PC-9 (cell line): ENCODE results near the gene MAGI2. TPM values are rescaled to one million over a fixed set of nuclear protein-coding genes. Genes with fewer than 3 reads are reported as not detected.

ENCODE experiments used
- BruUV-seq: library from RNA; stranded (reverse); fragments of 400-500 nt; replicated peaks from 2 replicates; lab custom pipeline; 2021; lab: Mats Ljungman, UMichigan
- CTCF ChIA-PET: fragments of 300-600 bp; sonication (Branson Sonifier 250); formaldehyde crosslinking; loops from one replicate; lab custom pipeline; 2022; ENCODE audit warnings: antibody characterized with exemption; lab: Charles Lee
- POLR2A ChIA-PET: fragments of 300-600 bp; sonication (Branson Sonifier 250); formaldehyde crosslinking; loops from one replicate; lab custom pipeline; 2022; ENCODE audit warnings: antibody characterized with exemption; ENCODE audit not compliant: unreplicated experiment; lab: Charles Lee
- DNase-seq, 2 experiments: peaks; one replicate each; pipeline versions ENCODE4 v3.0.0 to v3.0.0-alpha.2; 2015 to 2022; ENCODE audit warnings: mixed read lengths in 1 of 2
- H2AFZ ChIP-seq: fragments of 200-600 bp; sonication (generic); 2 replicates; pipeline ENCODE4 v1.8.1; 2017; ENCODE audit warnings: antibody characterized with exemption
- H3F3A ChIP-seq: fragments of 200-600 bp; sonication (generic); 2 replicates; pipeline ENCODE4 v1.8.1; 2017; ENCODE audit warnings: antibody characterized with exemption, mild to moderate bottlenecking, low read depth; ENCODE audit not compliant: insufficient read depth
- H3K27ac ChIP-seq: fragments of 200-600 bp; sonication (generic); 2 replicates; pipeline ENCODE4 v1.6.1; 2016; ENCODE audit warnings: mixed run types
- H3K27me3 ChIP-seq: fragments of 200-600 bp; sonication (generic); 2 replicates; pipeline ENCODE4 v1.6.1; 2016; ENCODE audit warnings: low read depth, mixed run types; ENCODE audit not compliant: insufficient read depth
- H3K36me3 ChIP-seq: fragments of 200-600 bp; sonication (generic); 2 replicates; pipeline ENCODE4 v1.6.1; 2016; ENCODE audit warnings: low read depth, mixed run types
- H3K4me1 ChIP-seq: fragments of 200-600 bp; sonication (generic); replicated peaks from 2 replicates; pipeline ENCODE4 v1.6.1; 2016; ENCODE audit warnings: mixed run types; ENCODE audit not compliant: insufficient read depth
- H3K4me2 ChIP-seq: fragments of 200-600 bp; sonication (generic); 2 replicates; pipeline ENCODE4 v1.6.1; 2017; ENCODE audit warnings: mixed run types
- H3K4me3 ChIP-seq: fragments of 200-600 bp; sonication (generic); 2 replicates; pipeline ENCODE4 v1.6.1; 2016; ENCODE audit warnings: mixed run types
- H3K79me2 ChIP-seq: fragments of 200-600 bp; sonication (generic); 2 replicates; pipeline ENCODE4 v1.6.1; 2017; ENCODE audit warnings: low read depth, mixed run types
- H3K9me2 ChIP-seq: fragments of 200-600 bp; sonication (generic); 2 replicates; pipeline ENCODE4 v1.8.1; 2017; ENCODE audit warnings: mild to moderate bottlenecking; ENCODE audit not compliant: insufficient read depth
- H3K9me3 ChIP-seq: fragments of 200-600 bp; sonication (generic); 2 replicates; pipeline ENCODE4 v1.8.1; 2016; ENCODE audit warnings: low read depth; ENCODE audit not compliant: insufficient read depth
- H4K20me1 ChIP-seq: fragments of 200-600 bp; sonication (generic); 2 replicates; pipeline ENCODE4 v1.8.1; 2017; ENCODE audit not compliant: insufficient read depth
- CTCF ChIP-seq: fragments of 200-600 bp; sonication (generic); conservative IDR thresholded peaks from 2 replicates; pipeline ENCODE4 v1.6.1; 2017; ENCODE audit warnings: mixed run types, antibody characterized with exemption, mild to moderate bottlenecking, moderate library complexity
- EZH2 ChIP-seq: fragments of 200-600 bp; sonication (generic); IDR thresholded peaks from 2 replicates; pipeline ENCODE4 v1.8.0; 2017; ENCODE audit warnings: antibody characterized with exemption, low read depth
- intact Hi-C: fragments of 100-400 bp; cut with micrococcal nuclease; formaldehyde crosslinking; loops from one replicate; pipeline ENCODE4 v1.10.0; 2022; ENCODE audit not compliant: unreplicated experiment
- total RNA-seq: library from RNA; stranded (reverse); gene quantifications from 2 replicates; pipeline ENCODE4 v1.2.3, GENCODE V29; 2021

The MAGI2 gene
- total RNA-seq, 1 experiment from 2014 or later, result 0.92 TPM

- Histone ChIP-seq H3K27ac (no peak overlapping the region), H3K27me3 (no peaks in the 10 kb centered on the region), H3K4me2 (no peak overlapping the region), H3K4me1 (no peaks in the 10 kb centered on the region), H3K79me2 (no peaks in the 10 kb centered on the region), H3K9me3 (no peaks in the 10 kb centered on the region), H3K4me3 (no peak overlapping the region), H2AFZ (no peak overlapping the region), H3K9me2 (no peaks in the 10 kb centered on the region), H4K20me1 (no peaks in the 10 kb centered on the region), H3K36me3 (no peaks in the 10 kb centered on the region), H3F3A (no peaks in the 10 kb centered on the region)
- no TSS peak for BruUV-seq
- intact Hi-C loops, result no loop called here
- no peak for DNase-seq
- POLR2A ChIA-PET, result interaction anchor here (0.6 kb wide), 1 partner anchor 12 kb away, joined by 3 read pairs; no protein-coding TSS in a partner anchor
- no peak for TF ChIP-seq EZH2
- no peak for TF ChIP-seq CTCF
- CTCF ChIA-PET, result no interaction called here
Observed at GRCh38 chr7:78345979-78346378, 1107.5 kb downstream of the MAGI2 start.

GRCh38 chr7:78345293-78345911 is 1108.1 kb downstream of the MAGI2 start:
- BruUV-seq, result no TSS peak
- no peak for DNase-seq
- CTCF ChIA-PET, result no interaction called here
- Histone ChIP-seq H3K27ac (no peak overlapping the region), H4K20me1 (no peaks in the 10 kb centered on the region), H3K27me3 (no peaks in the 10 kb centered on the region), H3K4me1 (no peaks in the 10 kb centered on the region), H3F3A (no peaks in the 10 kb centered on the region), H2AFZ (no peak overlapping the region), H3K79me2 (no peaks in the 10 kb centered on the region), H3K4me2 (no peak overlapping the region), H3K36me3 (no peaks in the 10 kb centered on the region), H3K9me2 (no peaks in the 10 kb centered on the region), H3K4me3 (no peak overlapping the region), H3K9me3 (no peaks in the 10 kb centered on the region)
- TF ChIP-seq CTCF (no peak), EZH2 (no peak)
- intact Hi-C loops, result no loop called here
- POLR2A ChIA-PET, result interaction anchor here (0.6 kb wide), 1 partner anchor 13 kb away, joined by 3 read pairs; no protein-coding TSS in a partner anchor

- CTCF ChIA-PET, result no interaction called here
Observed at GRCh38 chr7:78334426-78334825, 1119.0 kb downstream of the MAGI2 start.

More at GRCh38 chr7:78334426-78334825, 1119.0 kb downstream of the MAGI2 start:
- Histone ChIP-seq H3K36me3 (no peaks in the 10 kb centered on the region), H4K20me1 (no peaks in the 10 kb centered on the region), H3K79me2 (no peaks in the 10 kb centered on the region), H3K27ac (no peak overlapping the region), H3K4me2 (no peak overlapping the region), H3K9me2 (no peaks in the 10 kb centered on the region), H3K9me3 (no peaks in the 10 kb centered on the region), H3K27me3 (no peaks in the 10 kb centered on the region), H3F3A (no peaks in the 10 kb centered on the region), H3K4me3 (no peak overlapping the region), H2AFZ (no peak overlapping the region), H3K4me1 (no peaks in the 10 kb centered on the region)
- POLR2A ChIA-PET, result no interaction called here
- BruUV-seq, result no TSS peak
- intact Hi-C loops, result no loop called here
- no peak for DNase-seq
- TF ChIP-seq CTCF (no peak), EZH2 (no peak)
